GM21528 (cell line): ENCODE measurements around the gene ZNF324B.
A peak's percentile ranks its signal among the peaks of the same experiment; 100 is the strongest.
"Not testable (repeated sequence)": the region's sequence is repeated elsewhere in the genome, so short reads cannot be mapped to it uniquely, and the experiment has no call there.

Experiments
- ATAC-seq: cut with Tn5 transposase; IDR thresholded peaks from one replicate; pipeline ENCODE4 v1.9.1; 2021; ENCODE audit warnings: mild to moderate bottlenecking, moderate library complexity; ENCODE audit not compliant: unreplicated experiment, low FRiP score

The ZNF324B gene

DNA sequence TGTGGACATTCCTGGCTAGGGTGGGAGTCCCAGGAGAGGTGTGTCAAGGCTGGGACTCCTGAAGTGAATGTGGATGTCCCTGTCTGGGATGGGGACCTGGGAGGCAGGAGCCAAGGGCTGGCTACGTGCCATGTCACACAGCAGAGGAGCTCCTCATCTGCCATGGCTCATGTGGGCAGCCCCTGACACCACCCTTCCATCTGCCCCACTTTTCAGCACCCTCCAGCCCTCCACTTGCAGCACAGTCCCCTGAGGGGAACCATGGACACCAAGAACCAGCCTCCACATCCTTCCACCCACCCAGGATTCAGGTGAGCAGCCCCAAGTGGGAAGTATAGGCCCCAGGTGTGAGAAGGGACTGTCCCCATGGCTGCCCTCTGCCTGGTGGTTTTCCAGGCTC, 26.4 kb downstream of the ZNF324B start:
- ATAC-seq, result no peak

DNA sequence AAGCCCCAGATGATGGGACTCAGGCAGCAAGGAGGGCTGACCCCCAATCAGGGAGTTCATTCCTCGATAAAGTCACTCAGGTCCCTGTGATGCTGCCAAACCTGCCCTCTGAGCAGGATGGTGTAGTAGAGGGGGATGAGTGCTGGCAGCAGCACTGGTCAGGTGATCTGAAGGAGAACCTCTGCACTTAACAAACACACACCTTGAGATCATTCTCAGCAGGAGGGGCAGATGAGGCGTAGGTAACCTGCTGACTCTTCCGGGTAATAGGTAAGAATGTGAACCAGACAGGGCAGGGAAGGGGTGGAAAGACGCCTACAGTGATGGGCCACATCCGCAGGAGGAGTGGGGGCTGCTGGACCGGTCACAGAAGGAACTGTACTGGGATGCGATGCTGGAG, 27.9 kb downstream of the ZNF324B start:
- ATAC-seq, result no peak

DNA sequence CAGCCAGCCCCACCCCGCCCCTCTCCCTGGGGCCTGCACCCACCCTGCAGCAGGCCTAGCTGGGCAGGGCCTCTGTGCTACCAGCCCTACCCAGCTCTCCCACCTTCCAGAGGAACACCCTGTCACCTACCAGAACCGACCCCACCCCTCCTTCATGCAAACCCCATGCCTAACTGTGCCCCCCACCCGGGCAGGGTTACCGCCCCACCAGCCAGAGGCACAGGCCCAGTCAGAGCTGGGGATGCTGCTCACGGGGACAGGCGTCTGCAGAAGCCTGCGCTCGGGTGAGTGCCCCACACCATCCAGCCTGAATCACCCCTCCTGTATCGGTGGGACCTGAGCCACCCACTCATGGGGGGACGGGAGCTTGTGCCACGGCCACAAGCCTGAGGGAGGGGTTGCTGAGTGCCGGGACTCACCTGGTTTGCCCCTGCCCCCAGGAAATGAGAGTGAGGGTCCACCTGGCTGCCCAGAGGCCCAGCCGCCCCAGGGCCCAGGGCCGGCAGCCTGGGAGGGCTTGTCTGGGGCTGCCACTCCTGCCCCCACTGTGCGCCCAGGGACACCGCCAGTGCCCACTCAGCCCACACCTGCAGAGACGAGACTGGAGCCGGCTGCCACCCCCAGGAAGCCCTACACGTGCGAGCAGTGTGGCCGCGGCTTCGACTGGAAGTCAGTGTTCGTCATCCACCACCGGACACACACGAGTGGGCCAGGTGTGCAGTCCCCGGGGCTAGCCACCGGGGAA, 28.5 kb downstream of the ZNF324B start:
- no peak for ATAC-seq

DNA sequence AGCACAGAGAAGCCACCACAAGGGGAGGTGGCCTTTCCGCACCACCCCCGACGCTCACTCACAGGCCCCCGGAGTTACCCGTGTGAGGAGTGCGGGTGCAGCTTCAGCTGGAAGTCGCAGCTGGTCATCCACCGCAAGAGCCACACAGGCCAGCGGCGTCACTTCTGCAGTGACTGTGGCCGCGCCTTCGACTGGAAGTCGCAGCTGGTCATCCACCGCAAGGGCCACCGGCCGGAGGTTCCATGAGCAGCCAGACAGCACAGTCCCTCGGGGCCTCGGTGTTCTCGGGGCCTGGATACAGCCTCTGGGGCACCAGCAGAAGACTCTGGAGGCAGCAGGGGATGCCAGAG, 29.0 kb downstream of the ZNF324B start:
- no peak for ATAC-seq

DNA sequence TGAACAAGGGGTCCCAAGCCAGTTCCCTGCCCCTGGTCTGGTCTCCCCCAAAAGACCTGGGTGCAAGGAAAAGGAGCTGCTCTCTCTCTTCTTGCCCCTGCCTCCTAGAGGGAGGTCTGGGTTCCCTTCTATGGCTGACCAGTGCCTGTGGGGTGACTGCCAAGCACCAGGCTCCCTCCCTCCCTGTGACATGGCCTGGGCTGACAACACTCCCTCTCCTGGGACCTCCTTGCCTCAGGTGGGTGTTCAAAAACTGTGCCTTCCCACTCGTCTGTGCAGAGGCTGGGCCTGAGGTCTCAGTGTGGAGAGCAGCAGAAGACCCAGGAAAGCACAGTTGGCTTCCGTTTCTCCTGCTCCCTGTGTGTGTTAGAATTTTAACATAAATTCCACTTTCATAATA, 29.4 kb downstream of the ZNF324B start:
- no peak for ATAC-seq

DNA sequence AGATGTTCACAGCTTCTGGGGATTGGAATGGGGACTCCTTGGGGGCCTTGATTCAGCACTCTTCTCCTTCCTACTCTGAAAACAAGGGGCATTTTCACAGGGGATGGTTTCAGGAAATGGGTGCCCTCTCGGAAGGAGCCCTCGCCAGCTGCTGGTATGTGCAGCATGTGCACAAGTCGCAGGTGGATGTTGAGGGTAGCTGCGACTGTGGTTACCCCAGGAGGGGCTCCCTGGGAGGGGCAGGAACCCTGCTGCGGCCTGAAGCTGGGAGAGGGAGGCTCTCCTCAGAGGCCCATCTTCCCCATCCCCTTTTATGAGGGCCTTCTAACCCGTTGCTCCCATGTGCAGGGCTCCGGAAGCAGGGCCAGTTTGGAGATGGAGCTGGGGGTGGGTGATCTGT, 30.9 kb downstream of the ZNF324B start:
- ATAC-seq, result no peak

DNA sequence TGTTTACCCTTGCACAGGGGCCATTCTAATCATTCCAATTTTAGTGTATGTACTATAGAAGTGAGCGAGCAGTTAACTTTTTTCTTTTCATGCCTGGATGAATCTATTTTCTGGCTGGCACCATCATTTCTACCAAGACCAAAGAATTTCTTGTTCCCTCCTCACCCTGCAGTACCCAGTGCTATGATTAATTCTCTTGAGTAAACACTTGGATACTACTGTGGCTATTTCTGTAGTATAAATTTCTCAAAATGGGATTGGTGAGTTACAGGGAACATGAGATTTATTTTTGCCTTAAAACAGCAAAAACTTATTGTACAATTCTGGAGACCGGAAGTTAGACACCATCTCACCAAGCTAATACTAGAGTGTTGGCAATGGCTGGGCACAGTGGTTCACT, 32.4 kb downstream of the ZNF324B start:
- ATAC-seq, result no peak

DNA sequence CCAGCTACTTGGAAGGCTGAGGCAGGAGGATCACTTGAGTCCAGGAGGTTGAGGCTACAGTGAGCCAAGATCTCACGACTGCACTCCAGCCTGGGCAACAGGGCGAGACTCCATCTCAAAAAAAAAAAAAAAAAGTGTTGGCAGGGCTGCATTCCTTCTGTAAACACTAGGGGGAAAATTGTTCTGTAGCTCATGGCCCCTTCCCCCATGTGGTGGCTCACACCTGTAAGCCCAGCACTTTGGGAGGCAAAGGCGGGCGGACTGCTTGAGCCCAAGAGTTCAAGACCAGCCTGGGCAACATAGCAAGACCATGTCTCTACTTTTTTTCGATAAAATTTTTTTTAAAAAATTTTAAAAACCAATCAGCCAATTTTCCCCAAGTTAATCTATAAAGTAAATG, 32.9 kb downstream of the ZNF324B start:
- ATAC-seq, result not testable (repeated sequence)

DNA sequence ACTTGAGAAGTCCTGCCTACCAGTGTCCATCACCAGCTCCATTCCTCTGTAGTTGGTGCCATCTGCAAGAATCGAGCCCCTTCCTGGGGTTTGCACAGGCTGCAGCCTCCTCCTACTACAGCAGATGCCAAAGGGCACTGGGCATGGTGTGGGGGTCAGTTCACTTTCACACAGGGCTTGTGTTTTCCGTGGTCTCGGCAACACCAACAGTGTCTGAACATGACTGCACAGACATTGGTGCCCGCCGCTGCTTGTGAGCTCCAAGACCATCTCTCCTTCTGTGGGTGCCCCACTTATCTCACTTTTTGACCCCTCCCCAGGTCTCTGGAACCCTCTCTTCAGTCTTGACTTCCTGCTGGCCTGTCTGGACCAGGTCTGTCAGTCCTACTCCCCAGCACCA, 40.0 kb downstream of the ZNF324B start:
- ATAC-seq, result no peak

DNA sequence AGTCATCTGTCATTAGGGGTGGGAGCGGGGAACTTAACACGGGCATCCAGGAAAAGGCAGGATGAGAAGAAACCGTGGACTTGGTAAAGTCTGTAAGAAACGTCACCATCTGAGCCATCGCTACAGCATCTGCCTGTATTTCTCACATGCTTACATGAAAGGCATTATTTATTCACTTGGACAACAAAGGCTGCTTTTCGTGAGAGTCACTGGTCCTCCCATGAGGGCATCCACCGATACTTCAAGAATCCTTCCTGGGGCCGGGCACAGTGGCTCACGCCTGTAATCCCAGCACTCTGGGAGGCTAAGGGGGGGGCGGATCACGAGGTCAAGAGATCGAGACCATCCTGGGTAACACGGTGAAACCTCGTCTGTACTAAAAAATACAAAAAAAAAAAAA, 40.8 kb downstream of the ZNF324B start:
- no peak for ATAC-seq

DNA sequence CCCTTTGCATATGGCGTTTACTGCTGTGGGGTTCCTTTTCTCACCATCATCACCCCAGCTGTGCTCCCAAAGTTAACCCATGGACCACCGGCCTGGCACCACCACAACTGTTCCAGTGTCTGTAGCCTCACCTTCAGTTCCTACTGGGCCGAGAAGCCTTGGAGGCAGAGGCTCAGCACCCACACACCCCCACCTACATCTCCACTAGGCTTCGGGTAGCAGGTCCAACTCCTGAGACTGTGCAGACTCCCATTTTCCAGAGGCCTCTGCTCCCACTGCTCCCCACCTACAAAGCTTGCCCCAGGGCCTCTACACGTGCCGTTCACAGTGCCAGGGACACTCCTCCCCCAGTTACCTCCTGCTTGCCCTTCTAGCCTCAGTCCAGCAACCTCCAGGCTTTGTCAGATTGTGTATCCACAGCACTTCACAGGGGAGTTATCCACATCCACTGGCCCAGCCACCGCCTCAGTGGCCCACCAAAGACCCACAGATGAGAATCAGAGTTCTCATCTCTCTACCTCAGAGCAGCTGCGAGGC, 46.3 kb downstream of the ZNF324B start:
- no peak for ATAC-seq

DNA sequence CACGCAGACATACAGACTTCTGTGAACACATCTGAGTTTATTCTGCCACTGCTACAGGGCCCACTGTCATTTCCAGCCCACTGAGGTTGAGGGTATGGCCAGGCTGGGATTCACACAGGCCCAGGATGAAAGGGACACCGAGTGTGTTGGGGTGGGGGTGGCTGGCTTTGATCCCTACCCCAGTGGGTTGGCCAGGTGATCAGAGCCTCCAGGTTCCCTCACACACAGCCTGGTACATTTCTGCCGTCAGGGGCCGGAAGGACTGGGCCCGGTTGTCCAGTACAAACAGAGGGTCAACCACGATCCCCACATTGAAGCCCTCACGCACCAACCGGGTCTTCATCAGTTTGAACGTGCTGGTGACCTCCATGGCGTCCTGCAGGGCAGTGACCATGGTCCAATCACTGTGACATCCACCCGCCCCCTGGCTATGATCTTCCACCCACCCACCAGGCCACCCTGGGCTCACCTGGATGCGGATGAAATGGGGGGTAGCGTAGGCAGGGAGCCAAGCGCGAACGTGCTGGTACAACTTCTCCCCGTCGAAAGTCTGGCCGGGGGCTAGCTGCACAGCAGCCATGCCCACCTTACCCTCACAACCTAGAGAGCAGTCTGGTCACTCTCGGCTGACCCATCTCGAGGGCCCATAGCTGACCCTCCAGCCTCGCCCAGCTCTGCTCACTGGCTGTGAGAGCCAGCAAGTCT, 47.0 kb downstream of the ZNF324B start:
- no peak for ATAC-seq

DNA sequence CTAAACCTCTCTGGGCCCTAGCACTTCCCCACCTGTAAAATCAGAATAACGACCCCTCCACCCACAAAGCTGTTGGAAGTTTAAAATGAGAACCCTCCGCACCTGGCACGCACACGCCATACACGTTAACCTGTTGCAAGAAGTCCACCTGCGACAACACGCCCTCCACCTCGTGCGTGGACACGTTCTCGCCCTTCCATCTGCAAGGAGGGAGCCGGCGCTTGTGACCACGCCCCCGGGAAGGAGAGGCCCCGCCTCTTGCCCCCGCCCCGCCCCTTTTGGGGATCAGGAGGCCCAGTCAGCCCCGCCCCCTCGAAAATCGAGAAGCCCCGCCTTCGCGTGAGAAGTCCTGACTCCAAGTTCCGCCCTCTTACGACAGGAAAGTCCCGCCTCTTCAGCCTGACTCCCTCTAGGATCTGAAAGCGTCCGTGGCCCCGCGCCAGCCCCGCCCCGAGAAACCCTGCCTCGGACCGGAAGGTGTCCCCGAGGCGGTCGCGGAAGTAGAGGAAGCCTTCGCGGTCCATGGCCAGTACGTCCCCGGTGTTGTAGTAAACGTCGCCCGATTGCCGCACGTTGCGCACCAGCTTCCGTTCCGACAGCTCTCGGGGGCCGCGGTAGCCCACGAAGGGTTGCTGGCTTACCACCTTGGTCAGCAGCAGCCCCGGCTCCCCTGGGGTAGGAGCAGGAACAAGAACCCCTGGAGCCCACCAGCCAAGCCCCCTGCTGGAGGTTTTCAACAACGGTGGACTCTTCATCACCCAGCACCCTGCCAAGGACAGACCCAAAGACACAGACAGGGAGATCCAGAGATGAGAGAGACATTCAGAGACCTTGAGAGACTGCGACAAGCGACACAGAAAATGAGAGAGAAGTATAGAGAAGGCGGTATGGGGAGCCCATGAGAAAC, 47.9 kb downstream of the ZNF324B start:
- peak; percentile 80 for ATAC-seq

DNA sequence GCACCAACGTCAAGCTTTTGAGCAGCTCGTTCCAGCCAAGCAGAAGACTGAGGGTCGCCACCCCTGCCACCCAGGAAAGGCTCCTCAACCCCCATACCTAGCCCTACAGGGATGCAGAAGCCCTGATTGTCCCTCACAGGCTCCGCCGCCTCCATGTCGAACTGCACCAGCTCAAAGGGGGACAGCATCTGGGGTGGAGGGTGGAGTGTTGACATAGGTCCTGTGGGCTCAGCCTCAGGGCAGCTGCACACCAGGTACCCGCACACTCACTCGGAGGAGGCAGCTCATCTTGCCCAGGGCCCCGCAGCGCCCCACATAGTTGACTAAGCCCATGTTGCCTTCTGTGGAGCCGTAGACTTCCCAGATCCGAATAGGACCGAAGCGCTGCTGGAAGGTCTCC, 48.8 kb downstream of the ZNF324B start:
- no peak for ATAC-seq
